ENCODE measurements around the gene MBLAC1.

The MBLAC1 gene, protein sequence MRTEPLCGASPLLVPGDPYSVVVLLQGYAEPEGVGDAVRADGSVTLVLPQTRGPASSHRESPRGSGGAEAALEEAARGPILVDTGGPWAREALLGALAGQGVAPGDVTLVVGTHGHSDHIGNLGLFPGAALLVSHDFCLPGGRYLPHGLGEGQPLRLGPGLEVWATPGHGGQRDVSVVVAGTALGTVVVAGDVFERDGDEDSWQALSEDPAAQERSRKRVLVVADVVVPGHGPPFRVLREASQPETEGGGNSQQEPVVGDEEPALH
- 3.5 to 4.8 (median 4.0) reads per million in 3 donors for total RNA-seq

DNA sequence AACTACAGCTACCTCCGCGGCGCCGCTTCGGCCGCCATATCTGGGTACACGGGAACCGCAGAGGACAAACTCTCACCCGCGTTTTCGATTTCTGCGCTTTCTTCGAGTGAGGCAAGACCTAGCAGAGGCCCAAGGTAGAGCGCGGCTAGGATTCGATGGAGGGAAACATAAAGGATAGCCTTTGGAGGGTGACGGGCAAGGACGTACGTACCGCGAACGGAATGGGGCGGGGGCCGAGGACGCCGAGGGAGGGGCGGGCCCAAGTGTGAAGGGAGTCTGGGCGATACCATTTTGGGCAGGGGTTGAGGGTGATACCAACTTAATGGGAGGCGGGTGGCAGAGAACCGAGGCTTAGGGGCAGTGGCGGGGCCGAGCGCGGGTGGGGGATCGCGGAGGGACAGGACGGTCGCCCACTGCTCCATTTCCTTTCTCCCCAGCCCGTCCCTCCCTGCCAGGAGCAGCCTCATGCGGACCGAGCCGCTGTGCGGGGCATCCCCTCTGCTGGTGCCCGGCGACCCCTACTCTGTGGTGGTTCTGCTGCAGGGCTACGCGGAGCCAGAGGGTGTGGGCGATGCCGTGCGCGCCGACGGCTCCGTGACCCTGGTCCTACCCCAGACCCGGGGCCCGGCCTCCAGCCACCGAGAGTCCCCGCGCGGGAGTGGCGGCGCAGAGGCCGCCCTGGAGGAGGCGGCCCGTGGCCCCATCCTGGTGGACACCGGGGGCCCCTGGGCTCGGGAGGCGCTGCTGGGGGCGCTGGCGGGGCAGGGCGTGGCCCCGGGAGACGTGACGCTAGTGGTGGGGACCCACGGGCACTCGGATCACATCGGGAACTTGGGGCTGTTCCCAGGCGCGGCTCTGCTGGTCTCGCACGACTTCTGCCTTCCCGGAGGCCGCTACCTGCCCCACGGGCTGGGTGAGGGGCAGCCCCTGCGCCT lies at the start of gene MBLAC1:
Gene MBLAC1 (plus strand): TSS at position 37 of the 935 bp plus-strand sequence. CDS start 429 bp downstream, at position 466.
- peak within 1 kb of the TSS; percentile 92 for H3K27ac ChIP-seq (ENCODE audit: insufficient read depth, low read length, poor library complexity, severe bottlenecking)
- H3K4me3 ChIP-seq (ENCODE audit: insufficient read depth, low read depth, low read length, poor library complexity, severe bottlenecking) = peak within 1 kb of the TSS; percentile 69
- H3K27me3 ChIP-seq (replicated peaks; ENCODE audit: control insufficient read depth, insufficient read depth, low read length, poor library complexity, severe bottlenecking) = no peaks in the 10 kb centered on the region
- peaks cover 16% of the 10 kb centered on the region for H3K4me1 ChIP-seq (ENCODE audit: control insufficient read depth, insufficient read depth, low read length, poor library complexity, severe bottlenecking)
- peaks cover 16% of the 10 kb centered on the region for H3K36me3 ChIP-seq (ENCODE audit: control insufficient read depth, insufficient read depth, low read length)
- peak; percentile 85 to 88 (median 86) for DNase-seq
- H3K9me3 ChIP-seq (ENCODE audit: control insufficient read depth, low read length) = no peaks in the 10 kb centered on the region

DNA sequence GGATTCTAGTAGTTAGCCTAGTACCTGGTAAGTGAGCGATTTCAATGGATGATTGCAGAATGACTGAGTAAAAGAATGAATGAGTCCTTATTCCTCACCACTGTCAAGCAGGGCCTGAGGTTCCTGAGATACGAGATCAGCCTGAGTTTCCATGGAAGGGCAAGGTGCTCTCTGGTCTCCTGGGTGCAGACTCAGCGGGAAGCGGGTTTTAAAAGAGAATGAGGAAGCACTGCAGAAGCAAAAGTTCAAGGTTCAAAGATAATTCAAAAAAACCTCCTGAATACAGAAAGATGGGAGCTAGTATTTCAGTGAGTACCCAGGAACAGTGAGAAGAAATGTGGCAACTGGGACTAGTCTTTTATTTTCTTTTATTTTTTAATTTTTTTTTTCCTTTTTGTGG lies 49.6 kb upstream of the MBLAC1 start:
- no peak overlapping the region for H3K4me3 ChIP-seq (ENCODE audit: insufficient read depth, low read depth, low read length, poor library complexity, severe bottlenecking)
- no peaks in the 10 kb centered on the region for H3K27me3 ChIP-seq (replicated peaks; ENCODE audit: control insufficient read depth, insufficient read depth, low read length, poor library complexity, severe bottlenecking)
- H3K27ac ChIP-seq (ENCODE audit: insufficient read depth, low read length, poor library complexity, severe bottlenecking) = no peak overlapping the region
- H3K36me3 ChIP-seq (ENCODE audit: control insufficient read depth, insufficient read depth, low read length) = peaks cover 59% of the 10 kb centered on the region
- peaks cover 3% of the 10 kb centered on the region for H3K9me3 ChIP-seq (ENCODE audit: control insufficient read depth, low read length)
- peaks cover 7% of the 10 kb centered on the region for H3K4me1 ChIP-seq (ENCODE audit: control insufficient read depth, insufficient read depth, low read length, poor library complexity, severe bottlenecking)
- DNase-seq = no peak

DNA sequence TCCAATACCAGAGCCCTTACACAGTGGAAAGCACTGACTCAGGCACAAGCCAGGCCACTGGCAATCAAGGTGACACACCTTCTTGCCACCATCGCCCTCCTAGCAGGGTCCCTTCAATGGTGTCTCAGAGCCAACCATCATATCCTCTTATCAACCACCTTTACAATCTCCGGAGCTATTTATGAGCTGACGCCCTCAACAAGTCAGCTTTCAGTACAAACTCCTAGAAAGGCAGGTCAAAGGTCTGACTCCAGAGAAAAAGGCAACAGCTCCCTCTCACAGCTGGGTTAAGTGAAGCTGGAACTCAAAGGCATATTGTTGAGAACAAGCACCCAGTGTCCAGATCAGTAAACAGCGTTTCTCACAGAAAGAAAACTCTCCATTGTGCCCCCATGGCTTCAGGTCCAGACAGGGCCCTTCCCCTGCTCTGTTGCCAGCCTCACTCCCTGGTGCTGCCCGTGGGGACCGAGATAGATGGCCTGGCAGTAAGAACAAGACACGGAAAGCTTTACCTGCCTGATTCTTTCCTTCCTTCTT lies 47.7 kb upstream of the MBLAC1 start:
- H3K9me3 ChIP-seq (ENCODE audit: control insufficient read depth, low read length) = no peaks in the 10 kb centered on the region
- H3K4me1 ChIP-seq (ENCODE audit: control insufficient read depth, insufficient read depth, low read length, poor library complexity, severe bottlenecking) = peaks cover 14% of the 10 kb centered on the region
- H3K4me3 ChIP-seq (ENCODE audit: insufficient read depth, low read depth, low read length, poor library complexity, severe bottlenecking) = no peak overlapping the region
- peaks cover 40% of the 10 kb centered on the region for H3K36me3 ChIP-seq (ENCODE audit: control insufficient read depth, insufficient read depth, low read length)
- DNase-seq = no peak
- H3K27me3 ChIP-seq (replicated peaks; ENCODE audit: control insufficient read depth, insufficient read depth, low read length, poor library complexity, severe bottlenecking) = no peaks in the 10 kb centered on the region
- H3K27ac ChIP-seq (ENCODE audit: insufficient read depth, low read length, poor library complexity, severe bottlenecking) = no peak overlapping the region

DNA sequence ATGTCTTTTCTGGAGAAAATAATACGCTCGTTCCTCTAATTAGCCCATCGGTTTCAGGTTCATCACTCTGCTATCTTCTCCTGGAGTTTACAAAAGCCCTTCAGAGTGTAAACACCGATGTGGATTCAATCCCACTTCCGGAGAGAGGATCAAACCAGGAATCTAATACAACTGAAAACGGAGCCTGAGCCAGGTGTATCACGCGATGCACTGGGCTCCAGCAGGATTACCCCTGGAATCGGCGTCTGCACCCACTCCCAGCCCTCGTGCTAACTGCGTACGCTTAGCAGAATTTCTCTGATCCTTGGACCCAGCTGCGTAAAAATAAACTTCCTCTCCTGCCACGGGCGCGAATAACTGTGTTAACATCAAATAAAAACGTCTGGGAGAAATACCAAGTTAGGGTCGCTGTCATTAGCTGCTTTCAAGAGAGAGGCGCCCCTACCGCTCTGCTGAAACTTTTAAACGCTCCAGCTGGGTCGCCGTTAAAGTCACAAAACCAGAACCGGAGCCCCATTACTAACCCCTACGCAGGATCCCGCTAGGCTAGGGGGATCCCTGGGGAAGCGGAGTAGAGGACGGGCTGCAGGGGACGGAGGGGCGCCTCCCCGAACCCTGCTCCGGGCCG lies 45.7 kb upstream of the MBLAC1 start:
- Histone ChIP-seq H3K36me3 (ENCODE audit: control insufficient read depth, insufficient read depth, low read length) (peaks cover 22% of the 10 kb centered on the region), H3K9me3 (ENCODE audit: control insufficient read depth, low read length) (no peaks in the 10 kb centered on the region), H3K27ac (ENCODE audit: insufficient read depth, low read length, poor library complexity, severe bottlenecking) (peak overlapping the region; percentile 83), H3K4me1 (ENCODE audit: control insufficient read depth, insufficient read depth, low read length, poor library complexity, severe bottlenecking) (peaks cover 14% of the 10 kb centered on the region), H3K4me3 (ENCODE audit: insufficient read depth, low read depth, low read length, poor library complexity, severe bottlenecking) (peak overlapping the region; percentile 80), H3K27me3 (replicated peaks; ENCODE audit: control insufficient read depth, insufficient read depth, low read length, poor library complexity, severe bottlenecking) (no peaks in the 10 kb centered on the region)
- DNase-seq = no peak

GRCh38 chr7:100081535-100082102 lies 45.1 kb upstream of the MBLAC1 start, which contains the start of gene ZNF3:
Gene ZNF3, minus strand, starts transcription at chr7:100081723. Its CDS starts 4,366 bp downstream, at chr7:100077357.
- peak within 1 kb of the TSS; percentile 83 for H3K27ac ChIP-seq (ENCODE audit: insufficient read depth, low read length, poor library complexity, severe bottlenecking)
- peak; percentile 94 to 97 (median 96) for DNase-seq
- peak within 1 kb of the TSS; percentile 80 for H3K4me3 ChIP-seq (ENCODE audit: insufficient read depth, low read depth, low read length, poor library complexity, severe bottlenecking)
- H3K4me1 ChIP-seq (ENCODE audit: control insufficient read depth, insufficient read depth, low read length, poor library complexity, severe bottlenecking) = peaks cover 14% of the 10 kb centered on the region
- H3K36me3 ChIP-seq (ENCODE audit: control insufficient read depth, insufficient read depth, low read length) = peaks cover 16% of the 10 kb centered on the region
- no peaks in the 10 kb centered on the region for H3K27me3 ChIP-seq (replicated peaks; ENCODE audit: control insufficient read depth, insufficient read depth, low read length, poor library complexity, severe bottlenecking)
- H3K9me3 ChIP-seq (ENCODE audit: control insufficient read depth, low read length) = no peaks in the 10 kb centered on the region

DNA sequence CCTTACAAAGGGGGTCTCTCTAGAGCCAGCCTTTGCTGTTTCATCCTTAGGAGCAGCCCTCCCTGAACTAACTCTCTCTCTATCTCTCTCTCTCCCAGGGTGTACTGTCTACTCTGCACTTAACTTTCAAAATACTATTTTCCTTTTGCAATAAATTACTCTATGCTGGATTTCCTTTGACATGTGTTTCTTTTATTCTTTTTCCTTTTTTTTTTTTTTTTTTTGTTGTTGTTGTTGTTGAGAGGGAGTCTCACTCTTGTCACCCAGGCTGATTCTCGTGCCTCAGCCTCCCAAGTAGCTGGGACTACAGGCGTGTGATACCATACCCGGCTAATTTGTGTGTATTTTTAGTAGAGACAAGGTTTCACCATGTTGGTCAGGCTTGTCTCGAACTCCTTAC lies 43.8 kb upstream of the MBLAC1 start:
- DNase-seq = no peak
- H3K27ac ChIP-seq (ENCODE audit: insufficient read depth, low read length, poor library complexity, severe bottlenecking) = no peak overlapping the region
- H3K9me3 ChIP-seq (ENCODE audit: control insufficient read depth, low read length) = no peaks in the 10 kb centered on the region
- peaks cover 14% of the 10 kb centered on the region for H3K4me1 ChIP-seq (ENCODE audit: control insufficient read depth, insufficient read depth, low read length, poor library complexity, severe bottlenecking)
- no peaks in the 10 kb centered on the region for H3K27me3 ChIP-seq (replicated peaks; ENCODE audit: control insufficient read depth, insufficient read depth, low read length, poor library complexity, severe bottlenecking)
- peaks cover 10% of the 10 kb centered on the region for H3K36me3 ChIP-seq (ENCODE audit: control insufficient read depth, insufficient read depth, low read length)
- no peak overlapping the region for H3K4me3 ChIP-seq (ENCODE audit: insufficient read depth, low read depth, low read length, poor library complexity, severe bottlenecking)

DNA sequence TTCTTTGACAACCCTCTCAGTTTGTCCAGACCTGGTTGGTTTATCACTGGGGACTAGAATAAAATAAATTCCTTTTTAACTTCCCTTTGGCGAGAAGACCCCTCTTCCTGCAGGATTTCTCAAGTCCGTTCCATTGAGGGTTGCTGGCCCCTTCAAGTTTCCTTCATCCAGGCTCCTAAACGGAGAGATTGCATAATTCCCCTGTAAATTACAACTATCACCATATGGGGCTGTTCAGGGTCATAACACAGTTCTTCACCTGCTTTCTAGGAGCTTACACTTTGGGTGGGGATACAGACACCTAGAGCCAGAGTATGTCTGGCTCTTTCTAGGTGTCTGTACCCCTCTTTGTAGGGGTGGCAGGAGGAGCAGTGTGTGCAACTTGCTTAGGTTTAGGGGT lies 41.3 kb upstream of the MBLAC1 start:
- peaks cover 18% of the 10 kb centered on the region for H3K4me1 ChIP-seq (ENCODE audit: control insufficient read depth, insufficient read depth, low read length, poor library complexity, severe bottlenecking)
- no peak for DNase-seq

DNA sequence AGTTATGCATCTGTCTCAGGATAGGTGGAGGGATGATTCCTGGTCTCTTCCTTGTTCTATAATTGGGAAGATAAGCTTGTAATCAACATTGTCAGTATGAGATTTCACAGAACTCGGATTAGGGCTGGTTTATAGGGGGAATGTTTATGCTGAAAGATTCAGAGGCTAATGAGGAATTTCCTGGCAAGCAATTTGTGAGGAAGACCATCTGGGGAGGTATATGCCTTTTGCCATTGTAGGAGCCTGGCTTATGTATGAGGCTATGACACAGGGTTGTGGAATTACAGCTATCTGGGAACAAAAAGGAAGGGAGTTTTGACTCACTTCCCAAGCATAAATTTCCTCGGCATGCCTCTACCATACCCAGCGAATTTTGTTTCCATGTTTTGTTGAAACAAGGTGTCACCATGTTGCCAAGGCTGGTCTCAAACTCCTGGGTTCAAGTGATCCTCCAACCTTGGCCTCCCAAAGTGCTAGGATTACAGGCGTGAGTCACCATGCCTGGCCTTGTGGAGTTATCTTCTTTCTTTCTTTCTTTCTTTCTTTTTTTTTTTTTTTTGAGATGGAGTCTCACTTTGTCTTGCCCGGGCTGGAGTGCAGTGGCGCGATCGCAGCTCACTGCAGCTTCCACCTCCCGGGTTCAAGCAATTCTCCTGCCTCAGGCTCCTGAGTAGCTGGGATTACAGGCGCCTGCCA lies 39.6 kb upstream of the MBLAC1 start:
- H3K9me3 ChIP-seq (ENCODE audit: control insufficient read depth, low read length) = no peaks in the 10 kb centered on the region
- no peak overlapping the region for H3K4me3 ChIP-seq (ENCODE audit: insufficient read depth, low read depth, low read length, poor library complexity, severe bottlenecking)
- DNase-seq = no peak
- H3K36me3 ChIP-seq (ENCODE audit: control insufficient read depth, insufficient read depth, low read length) = peaks cover 19% of the 10 kb centered on the region
- peaks cover 13% of the 10 kb centered on the region for H3K4me1 ChIP-seq (ENCODE audit: control insufficient read depth, insufficient read depth, low read length, poor library complexity, severe bottlenecking)
- H3K27me3 ChIP-seq (replicated peaks; ENCODE audit: control insufficient read depth, insufficient read depth, low read length, poor library complexity, severe bottlenecking) = no peaks in the 10 kb centered on the region
- no peak overlapping the region for H3K27ac ChIP-seq (ENCODE audit: insufficient read depth, low read length, poor library complexity, severe bottlenecking)

More for the DNA sequence above, 41.3 kb upstream of the MBLAC1 start:
- Histone ChIP-seq H3K36me3 (ENCODE audit: control insufficient read depth, insufficient read depth, low read length) (peaks cover 3% of the 10 kb centered on the region), H3K9me3 (ENCODE audit: control insufficient read depth, low read length) (no peaks in the 10 kb centered on the region), H3K27ac (ENCODE audit: insufficient read depth, low read length, poor library complexity, severe bottlenecking) (no peak overlapping the region), H3K27me3 (replicated peaks; ENCODE audit: control insufficient read depth, insufficient read depth, low read length, poor library complexity, severe bottlenecking) (no peaks in the 10 kb centered on the region), H3K4me3 (ENCODE audit: insufficient read depth, low read depth, low read length, poor library complexity, severe bottlenecking) (no peak overlapping the region)

DNA sequence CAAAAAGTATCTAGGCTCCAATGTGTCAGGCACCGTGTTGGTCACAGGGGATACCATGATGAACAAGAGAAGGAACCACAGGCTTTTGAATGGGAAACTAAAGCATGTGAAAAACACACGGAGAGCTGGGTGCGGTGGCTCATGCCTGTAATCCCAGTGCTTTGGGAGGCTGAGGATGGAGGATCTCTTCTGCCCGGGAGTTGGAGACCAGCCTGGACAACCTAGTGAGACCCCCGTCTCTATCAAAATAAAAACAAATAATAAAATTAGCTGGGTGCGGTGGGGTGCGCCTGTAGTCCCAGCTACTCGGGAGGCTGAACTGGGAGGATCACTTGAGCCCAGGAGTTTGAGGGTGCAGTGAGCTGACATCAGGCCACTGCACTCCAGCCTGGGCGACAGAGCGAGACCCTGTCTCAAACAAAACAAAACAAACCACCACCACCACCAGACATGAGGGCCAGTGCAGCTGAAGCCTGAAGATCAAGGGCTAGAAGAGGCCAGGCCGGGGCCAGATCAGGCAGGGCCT lies 38.6 kb upstream of the MBLAC1 start:
- Histone ChIP-seq H3K27me3 (replicated peaks; ENCODE audit: control insufficient read depth, insufficient read depth, low read length, poor library complexity, severe bottlenecking) (no peaks in the 10 kb centered on the region), H3K4me1 (ENCODE audit: control insufficient read depth, insufficient read depth, low read length, poor library complexity, severe bottlenecking) (peaks cover 6% of the 10 kb centered on the region), H3K36me3 (ENCODE audit: control insufficient read depth, insufficient read depth, low read length) (peaks cover 29% of the 10 kb centered on the region), H3K27ac (ENCODE audit: insufficient read depth, low read length, poor library complexity, severe bottlenecking) (peak overlapping the region; percentile 78), H3K4me3 (ENCODE audit: insufficient read depth, low read depth, low read length, poor library complexity, severe bottlenecking) (peak overlapping the region; percentile 71), H3K9me3 (ENCODE audit: control insufficient read depth, low read length) (no peaks in the 10 kb centered on the region)
- DNase-seq = no peak
